Measurements from ENCODE around the gene IL4.

DNA sequence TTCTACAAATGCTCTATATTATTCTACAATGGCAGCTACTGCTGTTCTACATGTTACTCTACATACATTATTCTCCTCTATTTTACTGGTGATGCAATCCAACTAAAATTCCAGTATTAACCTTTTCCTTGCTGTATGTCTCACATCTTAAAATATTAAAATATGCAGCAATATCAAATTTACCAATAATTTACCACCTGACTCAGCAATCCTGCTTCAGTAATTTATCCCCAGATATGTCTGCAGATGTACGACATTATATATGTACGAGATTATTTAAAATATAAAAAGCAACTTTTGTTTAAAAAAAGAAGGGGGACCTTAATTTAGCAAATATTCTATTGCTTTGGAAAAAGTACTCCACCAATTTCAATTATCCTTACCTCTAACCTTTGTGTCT is 52.0 kb downstream of the IL4 start:
- TF ChIP-seq, protein P1, sequence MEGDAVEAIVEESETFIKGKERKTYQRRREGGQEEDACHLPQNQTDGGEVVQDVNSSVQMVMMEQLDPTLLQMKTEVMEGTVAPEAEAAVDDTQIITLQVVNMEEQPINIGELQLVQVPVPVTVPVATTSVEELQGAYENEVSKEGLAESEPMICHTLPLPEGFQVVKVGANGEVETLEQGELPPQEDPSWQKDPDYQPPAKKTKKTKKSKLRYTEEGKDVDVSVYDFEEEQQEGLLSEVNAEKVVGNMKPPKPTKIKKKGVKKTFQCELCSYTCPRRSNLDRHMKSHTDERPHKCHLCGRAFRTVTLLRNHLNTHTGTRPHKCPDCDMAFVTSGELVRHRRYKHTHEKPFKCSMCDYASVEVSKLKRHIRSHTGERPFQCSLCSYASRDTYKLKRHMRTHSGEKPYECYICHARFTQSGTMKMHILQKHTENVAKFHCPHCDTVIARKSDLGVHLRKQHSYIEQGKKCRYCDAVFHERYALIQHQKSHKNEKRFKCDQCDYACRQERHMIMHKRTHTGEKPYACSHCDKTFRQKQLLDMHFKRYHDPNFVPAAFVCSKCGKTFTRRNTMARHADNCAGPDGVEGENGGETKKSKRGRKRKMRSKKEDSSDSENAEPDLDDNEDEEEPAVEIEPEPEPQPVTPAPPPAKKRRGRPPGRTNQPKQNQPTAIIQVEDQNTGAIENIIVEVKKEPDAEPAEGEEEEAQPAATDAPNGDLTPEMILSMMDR (CRISPR knock-in tag; IDR thresholded peaks at IDR 0.05), result no peak
- TF ChIP-seq ZNF274 (CRISPR knock-in tag; IDR thresholded peaks at IDR 0.05) (no peak), TBX2 (CRISPR knock-in tag; IDR thresholded peaks at IDR 0.05; ENCODE audit: borderline replicate concordance) (no peak), SETDB1 (CRISPR knock-in tag; IDR thresholded peaks at IDR 0.05; ENCODE audit: borderline replicate concordance) (no peak), ARNT (IDR thresholded peaks at IDR 0.05) (no peak), TARDBP (CRISPR knock-in tag; IDR thresholded peaks at IDR 0.05) (no peak)

All from HepG2 (cell line).